ENCODE measurements around the gene ARVCF.

DNA sequence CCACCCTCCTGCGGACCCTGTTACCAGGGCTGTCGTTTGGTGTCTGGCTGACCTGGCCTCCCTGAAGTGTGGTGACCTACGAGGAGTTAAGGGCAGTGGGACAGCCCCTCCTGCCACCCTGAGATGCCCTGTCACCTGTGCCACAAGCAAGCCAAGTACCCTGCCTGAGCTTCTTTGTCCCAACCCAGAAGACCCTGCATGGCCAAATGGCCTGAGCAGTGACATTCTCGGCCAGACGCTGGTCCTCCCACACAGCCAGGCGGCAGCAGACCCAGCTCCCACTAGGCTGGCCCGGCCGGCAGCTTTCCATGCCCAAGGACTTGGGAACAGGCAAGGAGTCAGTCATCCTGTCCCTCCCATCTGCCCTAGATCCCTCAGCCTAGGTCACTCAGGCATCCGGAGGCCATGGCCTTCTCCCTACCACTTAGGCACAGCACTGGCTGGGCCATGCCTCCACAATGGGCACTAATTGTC, 7.6 kb downstream of the ARVCF start:
- TF ChIP-seq, protein P1, sequence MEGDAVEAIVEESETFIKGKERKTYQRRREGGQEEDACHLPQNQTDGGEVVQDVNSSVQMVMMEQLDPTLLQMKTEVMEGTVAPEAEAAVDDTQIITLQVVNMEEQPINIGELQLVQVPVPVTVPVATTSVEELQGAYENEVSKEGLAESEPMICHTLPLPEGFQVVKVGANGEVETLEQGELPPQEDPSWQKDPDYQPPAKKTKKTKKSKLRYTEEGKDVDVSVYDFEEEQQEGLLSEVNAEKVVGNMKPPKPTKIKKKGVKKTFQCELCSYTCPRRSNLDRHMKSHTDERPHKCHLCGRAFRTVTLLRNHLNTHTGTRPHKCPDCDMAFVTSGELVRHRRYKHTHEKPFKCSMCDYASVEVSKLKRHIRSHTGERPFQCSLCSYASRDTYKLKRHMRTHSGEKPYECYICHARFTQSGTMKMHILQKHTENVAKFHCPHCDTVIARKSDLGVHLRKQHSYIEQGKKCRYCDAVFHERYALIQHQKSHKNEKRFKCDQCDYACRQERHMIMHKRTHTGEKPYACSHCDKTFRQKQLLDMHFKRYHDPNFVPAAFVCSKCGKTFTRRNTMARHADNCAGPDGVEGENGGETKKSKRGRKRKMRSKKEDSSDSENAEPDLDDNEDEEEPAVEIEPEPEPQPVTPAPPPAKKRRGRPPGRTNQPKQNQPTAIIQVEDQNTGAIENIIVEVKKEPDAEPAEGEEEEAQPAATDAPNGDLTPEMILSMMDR (IDR thresholded peaks at IDR 0.05), result no peak
- no peak for TF ChIP-seq POLR2A (IDR thresholded peaks at IDR 0.05)
